ENCODE data around the gene SUCLG2.

GRCh38 chr3:67431887-67432286, 222.5 kb downstream of the SUCLG2 start:
- TF ChIP-seq CTCF (conservative IDR thresholded peaks at IDR 0.05 in 1 of 2, IDR thresholded peaks at IDR 0.05 in 1 of 2; ENCODE audit: low read depth in 1 of 2, low read length in 2 of 2) (no peak), EZH2 (IDR thresholded peaks at IDR 0.05; ENCODE audit: low read length, missing control alignments) (no peak)
